Measurements from ENCODE around the gene NTNG2.

Gene NTNG2

GRCh38 chr9:132241840-132242620, 80.2 kb downstream of the NTNG2 start:
- Mint-ChIP-seq H3K4me3 (peak overlapping the region; percentile 93 to 97 (median 94)), H3K36me3 (ENCODE audit: low read depth) (no peaks in the 10 kb centered on the region), H3K27ac (peak overlapping the region; percentile 48 to 89 (median 50)), H3K27me3 (ENCODE audit: low read depth) (peaks cover 78% of the 10 kb centered on the region), H3K4me1 (peaks cover 19% of the 10 kb centered on the region), H3K9me3 (no peaks in the 10 kb centered on the region)
- no peak for TF ChIP-seq CTCF (IDR thresholded peaks at IDR 0.05; ENCODE audit: unreplicated experiment in 3 of 3)

GRCh38 chr9:132242621-132243155, 80.8 kb downstream of the NTNG2 start:
- H3K4me1 Mint-ChIP-seq, result peaks cover 19% of the 10 kb centered on the region
- peaks cover 75% of the 10 kb centered on the region for H3K27me3 Mint-ChIP-seq (ENCODE audit: low read depth)
- H3K4me3 Mint-ChIP-seq, result peak overlapping the region; percentile 93 to 97 (median 94)
- H3K27ac Mint-ChIP-seq, result peak overlapping the region; percentile 48 to 89 (median 50)
- no peaks in the 10 kb centered on the region for H3K36me3 Mint-ChIP-seq (ENCODE audit: low read depth)
- no peaks in the 10 kb centered on the region for H3K9me3 Mint-ChIP-seq
- no peak for TF ChIP-seq CTCF (IDR thresholded peaks at IDR 0.05; ENCODE audit: unreplicated experiment in 3 of 3)

- no peaks in the 10 kb centered on the region for H3K36me3 Mint-ChIP-seq (ENCODE audit: low read depth)
- no peaks in the 10 kb centered on the region for H3K9me3 Mint-ChIP-seq
- peaks cover 70% of the 10 kb centered on the region for H3K27me3 Mint-ChIP-seq (ENCODE audit: low read depth)
- peaks cover 19% of the 10 kb centered on the region for H3K4me1 Mint-ChIP-seq
- no peak for TF ChIP-seq CTCF (IDR thresholded peaks at IDR 0.05; ENCODE audit: unreplicated experiment in 3 of 3)
- peak overlapping the region; percentile 93 to 97 (median 94) for H3K4me3 Mint-ChIP-seq
- peak overlapping the region in 1 of 3 experiments; percentile 59 for H3K27ac Mint-ChIP-seq
These were observed 81.6 kb downstream of the NTNG2 start for GRCh38 chr9:132243156-132244074.

GRCh38 chr9:132244582-132245455, 83.0 kb downstream of the NTNG2 start:
- H3K27ac Mint-ChIP-seq, result peak overlapping the region in 1 of 3 experiments; percentile 70
- no peak for TF ChIP-seq CTCF (IDR thresholded peaks at IDR 0.05; ENCODE audit: unreplicated experiment in 3 of 3)
- H3K4me3 Mint-ChIP-seq, result peak overlapping the region; percentile 66 to 80 (median 68)
- no peaks in the 10 kb centered on the region for H3K36me3 Mint-ChIP-seq (ENCODE audit: low read depth)
- no peaks in the 10 kb centered on the region for H3K9me3 Mint-ChIP-seq
- H3K4me1 Mint-ChIP-seq, result peaks cover 16% of the 10 kb centered on the region
- peaks cover 57% of the 10 kb centered on the region for H3K27me3 Mint-ChIP-seq (ENCODE audit: low read depth)

GRCh38 chr9:132245465-132245864, 83.6 kb downstream of the NTNG2 start:
- peaks cover 16% of the 10 kb centered on the region for H3K4me1 Mint-ChIP-seq
- H3K27me3 Mint-ChIP-seq (ENCODE audit: low read depth), result peaks cover 51% of the 10 kb centered on the region
- no peak overlapping the region for H3K4me3 Mint-ChIP-seq
- H3K27ac Mint-ChIP-seq, result peak overlapping the region in 1 of 3 experiments; percentile 62
- H3K36me3 Mint-ChIP-seq (ENCODE audit: low read depth), result no peaks in the 10 kb centered on the region
- TF ChIP-seq CTCF (IDR thresholded peaks at IDR 0.05; ENCODE audit: unreplicated experiment in 3 of 3), result no peak
- no peaks in the 10 kb centered on the region for H3K9me3 Mint-ChIP-seq

Data from nephron (organoid).